H9 (cell line): ENCODE measurements around the gene PNPLA7. TPM values are rescaled to one million over a fixed set of nuclear protein-coding genes. Genes with fewer than 3 reads are reported as not detected.

ENCODE experiments used
- DNase-seq: peaks from one replicate; pipeline ENCODE4 v3.0.0-alpha.2; 2017
- H2AFZ ChIP-seq: one replicate; pipeline ENCODE4 v1.6.1; 2013; ENCODE audit warnings: mild to moderate bottlenecking, low read length, control low read depth, moderate library complexity
- H2AK5ac ChIP-seq: 2 replicates; pipeline ENCODE4 v1.6.1; 2013; ENCODE audit warnings: low read length, control low read depth, mixed read lengths; ENCODE audit not compliant: insufficient read length
- H2BK120ac ChIP-seq: one replicate; pipeline ENCODE4 v1.6.1; 2013; ENCODE audit warnings: low read depth, mild to moderate bottlenecking, low read length, control low read depth, inconsistent platforms; ENCODE audit not compliant: poor library complexity, severe bottlenecking
- H2BK12ac ChIP-seq: 2 replicates; pipeline ENCODE4 v1.6.1; 2013; ENCODE audit warnings: low read length, control low read depth, mixed read lengths, low read depth; ENCODE audit not compliant: insufficient read length
- H2BK15ac ChIP-seq: 2 replicates; pipeline ENCODE4 v1.6.1; 2013; ENCODE audit warnings: low read depth, low read length, control low read depth
- H2BK20ac ChIP-seq: one replicate; pipeline ENCODE4 v1.6.1; 2013; ENCODE audit warnings: low read depth, mild to moderate bottlenecking, low read length, control low read depth, inconsistent platforms; ENCODE audit not compliant: poor library complexity, severe bottlenecking
- H2BK5ac ChIP-seq: 2 replicates; pipeline ENCODE4 v1.6.1; 2013; ENCODE audit warnings: low read length, control low read depth, mixed read lengths; ENCODE audit not compliant: insufficient read length
- H3K14ac ChIP-seq: 2 replicates; pipeline ENCODE4 v1.6.1; 2013; ENCODE audit warnings: low read length, control low read depth; ENCODE audit not compliant: insufficient read depth
- H3K18ac ChIP-seq: 2 replicates; pipeline ENCODE4 v1.6.1; 2013; ENCODE audit warnings: low read depth, mild to moderate bottlenecking, mixed read lengths, low read length, control low read depth; ENCODE audit not compliant: insufficient read length
- H3K23ac ChIP-seq: 2 replicates; pipeline ENCODE4 v1.6.1; 2013; ENCODE audit warnings: low read length, control low read depth, mixed read lengths, low read depth; ENCODE audit not compliant: insufficient read length
- H3K23me2 ChIP-seq: 2 replicates; pipeline ENCODE4 v1.6.1; 2013; ENCODE audit warnings: low read depth, mild to moderate bottlenecking, mixed read lengths, low read length, control low read depth; ENCODE audit not compliant: insufficient read length, poor library complexity, severe bottlenecking
- H3K27ac ChIP-seq: 2 replicates; pipeline ENCODE4 v1.5.1; 2013; ENCODE audit warnings: low read length, control low read depth, mixed read lengths, low read depth; ENCODE audit not compliant: insufficient read length
- H3K27me3 ChIP-seq: 2 replicates; pipeline ENCODE4 v1.6.1; 2013; ENCODE audit warnings: low read length, control low read depth, inconsistent platforms; ENCODE audit not compliant: insufficient read depth
- H3K4ac ChIP-seq: 2 replicates; pipeline ENCODE4 v1.6.1; 2013; ENCODE audit warnings: low read depth, mild to moderate bottlenecking, control low read depth, inconsistent platforms, low read length, moderate library complexity
- H3K4me1 ChIP-seq: 2 replicates; pipeline ENCODE4 v1.6.1; 2013; ENCODE audit warnings: low read length, control low read depth, inconsistent platforms; ENCODE audit not compliant: insufficient read depth
- H3K4me2 ChIP-seq: 2 replicates; pipeline ENCODE4 v1.6.1; 2013; ENCODE audit warnings: low read length, control low read depth, mixed read lengths; ENCODE audit not compliant: insufficient read length, insufficient read depth
- H3K56ac ChIP-seq: 2 replicates; pipeline ENCODE4 v1.6.1; 2013; ENCODE audit warnings: low read depth, mild to moderate bottlenecking, mixed read lengths, low read length, control low read depth; ENCODE audit not compliant: insufficient read length
- H3K79me1 ChIP-seq: 2 replicates; pipeline ENCODE4 v1.6.1; 2013; ENCODE audit warnings: low read depth, mild to moderate bottlenecking, moderate library complexity, low read length, control low read depth, inconsistent platforms; ENCODE audit not compliant: insufficient read depth, poor library complexity, severe bottlenecking
- H3K79me2 ChIP-seq: 2 replicates; pipeline ENCODE4 v1.6.1; 2013; ENCODE audit warnings: low read length, control low read depth, inconsistent platforms; ENCODE audit not compliant: insufficient read depth
- H3K9ac ChIP-seq: 2 replicates; pipeline ENCODE4 v1.6.1; 2013; ENCODE audit warnings: low read length, control low read depth, mixed read lengths; ENCODE audit not compliant: insufficient read length; ENCODE audit errors: extremely low read depth
- H3K9me3 ChIP-seq: one replicate; pipeline ENCODE4 v1.6.1; 2013; ENCODE audit warnings: low read depth, low read length, inconsistent platforms; ENCODE audit not compliant: control insufficient read depth
- H3T11ph ChIP-seq: one replicate; pipeline ENCODE4 v1.6.1; 2013; ENCODE audit warnings: mild to moderate bottlenecking, low read length, control low read depth, inconsistent platforms
- H4K20me1 ChIP-seq: one replicate; pipeline ENCODE4 v1.6.1; 2013; ENCODE audit not compliant: control insufficient read depth, insufficient read length, insufficient read depth
- H4K5ac ChIP-seq: 2 replicates; pipeline ENCODE4 v1.6.1; 2013; ENCODE audit warnings: low read depth, mild to moderate bottlenecking, mixed read lengths, low read length, control low read depth; ENCODE audit not compliant: insufficient read length
- H4K8ac ChIP-seq: replicated peaks from 2 replicates; pipeline ENCODE4 v1.6.1; 2013; ENCODE audit warnings: low read length, control low read depth, mixed read lengths, low read depth; ENCODE audit not compliant: insufficient read length
- H4K91ac ChIP-seq: 2 replicates; pipeline ENCODE4 v1.6.1; 2013; ENCODE audit warnings: low read depth, mild to moderate bottlenecking, moderate library complexity, mixed read lengths, low read length, control low read depth; ENCODE audit not compliant: insufficient read length
- H3K27ac Mint-ChIP-seq, 3 experiments: 2 replicates in 2 of 3; 3 replicates in 1 of 3; pipeline ENCODE4 v1.8.0; 2020 to 2021; ENCODE audit warnings: mixed read lengths in 3 of 3, mild to moderate bottlenecking in 1 of 3, moderate library complexity in 1 of 3
- H3K27me3 Mint-ChIP-seq: 2 replicates; pipeline ENCODE4 v1.8.0; 2021; ENCODE audit warnings: low read depth, mild to moderate bottlenecking, moderate library complexity, mixed read lengths
- H3K36me3 Mint-ChIP-seq, 3 experiments: 2 replicates in 2 of 3; 3 replicates in 1 of 3; pipeline ENCODE4 v1.8.0; 2020 to 2021; ENCODE audit warnings: low read depth in 3 of 3, mixed read lengths in 3 of 3; ENCODE audit not compliant: insufficient read depth in 1 of 3
- H3K4me1 Mint-ChIP-seq, 2 experiments: 2 replicates each; pipeline ENCODE4 v1.8.0; 2020; ENCODE audit warnings: mixed read lengths in 2 of 2
- H3K4me3 Mint-ChIP-seq, 2 experiments: 2 replicates in 1 of 2; 3 replicates in 1 of 2; pipeline ENCODE4 v1.8.0; 2020 to 2021; ENCODE audit warnings: mild to moderate bottlenecking in 2 of 2, mixed read lengths in 2 of 2, moderate library complexity in 1 of 2
- H3K9me3 Mint-ChIP-seq, 2 experiments: 2 replicates in 1 of 2; 3 replicates in 1 of 2; pipeline ENCODE4 v1.8.0; 2020; ENCODE audit warnings: mild to moderate bottlenecking in 2 of 2, mixed read lengths in 2 of 2, moderate library complexity in 1 of 2
- WGBS: extraction: QIAGEN DNeasy Blood & Tissue Kit; methylation state at CpG from one replicate; pipeline ENCODE4 v1.1.7; 2013; ENCODE audit warnings: missing lambda C conversion rate, low lambda C conversion rate, mixed read lengths; ENCODE audit not compliant: insufficient read length; ENCODE audit errors: extremely low coverage; 5-methylcytosine and 5-hydroxymethylcytosine counted together
- total RNA-seq: library from RNA; stranded (reverse); gene quantifications from 2 replicates; pipeline ENCODE4 v1.2.1, GENCODE V29; 2021
- TF ChIP-seq, protein P1 (sequence below): fragments of 200-600 bp; sonication (generic); conservative IDR thresholded peaks from 3 replicates; pipeline ENCODE4 v1.8.0; 2021; ENCODE audit warnings: antibody characterized with exemption, mild to moderate bottlenecking

Gene PNPLA7
- total RNA-seq, 1 experiment from 2014 or later: 1.8 TPM

DNA sequence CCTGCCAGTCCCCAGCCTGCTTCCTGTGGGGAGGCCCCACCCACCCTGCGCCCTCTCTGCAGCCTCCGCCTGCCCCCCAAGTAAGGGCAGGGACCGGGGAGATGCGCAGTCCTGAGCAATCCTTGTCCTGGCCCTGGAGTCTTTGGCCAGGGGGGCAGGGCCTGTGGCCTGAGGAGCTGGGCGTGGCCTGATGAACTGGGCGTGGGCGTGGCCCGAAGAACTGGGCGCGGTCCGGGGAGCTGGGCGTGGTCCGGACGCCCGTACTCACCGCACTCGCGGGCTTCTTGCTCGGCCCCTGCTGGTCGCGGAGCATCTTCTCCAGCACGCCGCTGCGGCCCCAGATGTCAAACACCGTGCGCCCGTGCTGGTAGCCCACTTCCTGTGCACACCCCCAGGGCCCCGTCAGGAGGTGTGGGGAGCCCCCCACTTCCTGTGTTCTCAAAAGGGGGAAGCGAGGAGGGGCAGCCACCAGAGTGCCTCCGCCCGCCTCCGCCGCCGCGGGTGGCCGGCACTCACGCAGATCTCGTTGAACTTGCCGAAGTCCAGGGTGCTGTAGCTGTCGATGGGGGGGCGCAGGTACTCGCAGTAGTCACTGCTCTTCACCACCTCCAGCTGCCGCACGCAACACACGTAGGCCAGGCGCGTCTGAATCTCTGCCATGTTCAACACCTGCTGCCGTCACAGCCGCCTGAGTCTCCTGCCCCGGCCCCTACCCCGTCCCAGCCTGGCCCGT is 88.4 kb downstream of the PNPLA7 start:
- Mint-ChIP-seq H3K27ac (no peak overlapping the region), H3K9me3 (no peaks in the 10 kb centered on the region), H3K27me3 (peaks cover 34% of the 10 kb centered on the region), H3K4me3 (peak overlapping the region; percentile 48 to 69; a peak in 4 of 5 replicates), H3K4me1 (peaks cover 0 to 2% of the 10 kb centered on the region in 2 experiments; a peak in 1 of 4 replicates), H3K36me3 (peaks cover 0 to 4% (median 1%) of the 10 kb centered on the region in 3 experiments; a peak in 4 of 7 replicates)
- Histone ChIP-seq H3K9me3 (no peaks in the 10 kb centered on the region), H2AK5ac (no peak overlapping the region), H3K56ac (no peak overlapping the region), H2AFZ (no peak overlapping the region), H2BK12ac (no peak overlapping the region), H3K27me3 (no peaks in the 10 kb centered on the region; the same call in 1 of the 2 replicates), H4K8ac (no peak overlapping the region), H3K4me2 (peak overlapping the region; percentile 50), H4K91ac (no peak overlapping the region), H2BK5ac (no peak overlapping the region), H3K23ac (no peak overlapping the region), H3K79me1 (no peaks in the 10 kb centered on the region), H4K20me1 (peaks cover 2% of the 10 kb centered on the region), H3K9ac (no peak overlapping the region), H3K23me2 (peaks cover 9% of the 10 kb centered on the region), H3K4me1 (no peaks in the 10 kb centered on the region), H4K5ac (no peak overlapping the region), H2BK20ac (no peak overlapping the region), H3K4ac (no peak overlapping the region), H3K14ac (no peak overlapping the region), H3K79me2 (no peaks in the 10 kb centered on the region), H2BK120ac (no peak overlapping the region), H3T11ph (no peak overlapping the region), H3K27ac (no peak overlapping the region), H3K18ac (no peak overlapping the region), H2BK15ac (no peak overlapping the region)
- peak; percentile 94 for DNase-seq
- TF ChIP-seq, protein P1, sequence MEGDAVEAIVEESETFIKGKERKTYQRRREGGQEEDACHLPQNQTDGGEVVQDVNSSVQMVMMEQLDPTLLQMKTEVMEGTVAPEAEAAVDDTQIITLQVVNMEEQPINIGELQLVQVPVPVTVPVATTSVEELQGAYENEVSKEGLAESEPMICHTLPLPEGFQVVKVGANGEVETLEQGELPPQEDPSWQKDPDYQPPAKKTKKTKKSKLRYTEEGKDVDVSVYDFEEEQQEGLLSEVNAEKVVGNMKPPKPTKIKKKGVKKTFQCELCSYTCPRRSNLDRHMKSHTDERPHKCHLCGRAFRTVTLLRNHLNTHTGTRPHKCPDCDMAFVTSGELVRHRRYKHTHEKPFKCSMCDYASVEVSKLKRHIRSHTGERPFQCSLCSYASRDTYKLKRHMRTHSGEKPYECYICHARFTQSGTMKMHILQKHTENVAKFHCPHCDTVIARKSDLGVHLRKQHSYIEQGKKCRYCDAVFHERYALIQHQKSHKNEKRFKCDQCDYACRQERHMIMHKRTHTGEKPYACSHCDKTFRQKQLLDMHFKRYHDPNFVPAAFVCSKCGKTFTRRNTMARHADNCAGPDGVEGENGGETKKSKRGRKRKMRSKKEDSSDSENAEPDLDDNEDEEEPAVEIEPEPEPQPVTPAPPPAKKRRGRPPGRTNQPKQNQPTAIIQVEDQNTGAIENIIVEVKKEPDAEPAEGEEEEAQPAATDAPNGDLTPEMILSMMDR: peak; percentile 44
- no CpG with 5 or more reads among the region's 52 CpGs for WGBS
